Common myeloid progenitor, CD34-positive (primary cell): ENCODE data around the gene ACOT7.

Experiments used
- CTCF ChIA-PET: fragments of 350-600 bp; sonication (Branson Sonifier 250); formaldehyde crosslinking; loops from one replicate; lab custom pipeline; 2021; ENCODE audit warnings: antibody characterized with exemption; lab: Charles Lee
- POLR2A ChIA-PET: fragments of 350-600 bp; sonication (Branson Sonifier 250); formaldehyde crosslinking; loops from one replicate; lab custom pipeline; 2021; ENCODE audit warnings: antibody characterized with exemption; lab: Charles Lee
- DNase-seq, 3 donors: peaks; one replicate each; pipeline versions ENCODE4 v3.0.0 to v3.0.0-alpha.2; 2013
- H3K27ac ChIP-seq, 2 experiments: 1 replicate in 1 of 2; 2 replicates in 1 of 2; pipeline ENCODE4 v1.7.0; 2013; ENCODE audit warnings: inconsistent platforms in 2 of 2, low read length in 2 of 2, mild to moderate bottlenecking in 2 of 2, low read depth in 1 of 2, moderate library complexity in 1 of 2; ENCODE audit not compliant: severe bottlenecking in 2 of 2, insufficient read depth in 1 of 2, poor library complexity in 1 of 2
- H3K27me3 ChIP-seq, 5 experiments: replicated peaks in 2 of 5; 1 replicate in 3 of 5; 2 replicates in 2 of 5; pipeline versions ENCODE4 v1.6.1 to v1.7.0; 2013; ENCODE audit warnings: low read length in 4 of 5, mild to moderate bottlenecking in 2 of 5, moderate library complexity in 2 of 5, inconsistent platforms in 1 of 5; ENCODE audit not compliant: insufficient read depth in 5 of 5, control insufficient read depth in 4 of 5
- H3K36me3 ChIP-seq, 4 experiments: 1 replicate in 2 of 4; 2 replicates in 2 of 4; pipeline versions ENCODE4 v1.6.1 to v1.7.0; 2013; ENCODE audit warnings: low read length in 3 of 4, control low read depth in 1 of 4, mild to moderate bottlenecking in 1 of 4; ENCODE audit not compliant: control insufficient read depth in 4 of 4, insufficient read depth in 4 of 4
- H3K4me1 ChIP-seq, 4 experiments: 1 replicate in 3 of 4; 2 replicates in 1 of 4; pipeline versions ENCODE4 v1.6.1 to v1.7.1; 2013; ENCODE audit warnings: low read length in 3 of 4, mild to moderate bottlenecking in 3 of 4, control low read depth in 1 of 4, inconsistent platforms in 1 of 4, moderate library complexity in 1 of 4; ENCODE audit not compliant: control insufficient read depth in 4 of 4, insufficient read depth in 4 of 4; ENCODE audit errors: control extremely low read depth in 1 of 4
- H3K4me3 ChIP-seq, 7 experiments: 1 replicate in 4 of 7; 2 replicates in 3 of 7; pipeline versions ENCODE4 v1.5.1 to v1.7.0; 2013; ENCODE audit warnings: mild to moderate bottlenecking in 7 of 7, low read length in 6 of 7, moderate library complexity in 6 of 7, inconsistent platforms in 2 of 7, low read depth in 2 of 7, control low read depth in 1 of 7; ENCODE audit not compliant: insufficient read depth in 4 of 7, control insufficient read depth in 1 of 7; ENCODE audit errors: extremely low read depth in 1 of 7
- H3K9me3 ChIP-seq, 5 experiments: 1 replicate in 4 of 5; 2 replicates in 1 of 5; pipeline versions ENCODE4 v1.6.1 to v1.7.1; 2013; ENCODE audit warnings: low read length in 4 of 5, mild to moderate bottlenecking in 2 of 5, inconsistent platforms in 1 of 5, low read depth in 1 of 5, moderate library complexity in 1 of 5; ENCODE audit not compliant: control insufficient read depth in 4 of 5, insufficient read depth in 2 of 5; ENCODE audit errors: control extremely low read depth in 1 of 5
- WGBS: methylation state at CpG from one replicate; pipeline ENCODE4 v1.1.5; 2013; ENCODE audit not compliant: insufficient coverage; 5-methylcytosine and 5-hydroxymethylcytosine counted together

Gene ACOT7

DNA sequence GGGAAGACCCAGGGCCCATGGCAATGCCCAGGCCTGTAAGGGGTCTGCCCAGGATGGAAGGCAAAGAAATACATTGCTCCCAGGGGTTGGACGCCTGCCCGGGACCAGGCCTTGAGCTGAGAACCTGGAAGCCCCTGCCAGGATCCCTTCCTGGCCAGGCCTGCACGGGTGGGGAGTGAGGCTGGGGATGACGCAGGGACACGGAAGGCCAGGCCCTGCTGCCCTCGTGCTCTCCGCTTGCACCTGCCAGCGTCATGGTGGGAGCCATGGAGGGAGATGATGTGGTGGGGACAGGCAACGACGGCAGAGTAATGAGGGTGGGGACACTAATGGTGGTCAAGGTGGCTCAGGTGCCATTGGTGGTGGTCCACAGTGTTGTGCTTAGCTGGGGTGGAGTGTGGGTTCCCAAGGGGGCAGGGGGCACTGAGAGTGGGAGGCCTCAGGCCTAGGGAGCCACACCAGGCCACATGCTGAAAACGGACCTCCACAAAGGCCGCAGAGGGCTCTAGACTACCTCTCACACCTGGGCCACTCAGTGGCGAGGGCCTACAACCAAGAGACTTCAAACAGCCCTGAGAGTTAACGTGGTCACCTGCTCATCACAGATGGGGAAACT lies 145.3 kb downstream of the ACOT7 start:
- no peak overlapping the region for H3K4me3 ChIP-seq
- no peak overlapping the region for H3K27ac ChIP-seq
- H3K27me3 ChIP-seq, result peaks cover 0 to 93% (median 37%) of the 10 kb centered on the region in 5 experiments
- 90% methylated on average over 14 of the region's 14 CpGs for WGBS
- DNase-seq, result no peak
- POLR2A ChIA-PET, result no interaction called here
- H3K36me3 ChIP-seq, result no peaks in the 10 kb centered on the region
- no peaks in the 10 kb centered on the region for H3K9me3 ChIP-seq
- CTCF ChIA-PET, result interaction anchor here (0.8 to 9.1 kb wide), 18 partner anchors 10 to 242 kb away, joined by 3 to 113 read pairs (median 6); no protein-coding TSS in a partner anchor
- H3K4me1 ChIP-seq, result peaks cover 0 to 29% (median 18%) of the 10 kb centered on the region in 4 experiments

DNA sequence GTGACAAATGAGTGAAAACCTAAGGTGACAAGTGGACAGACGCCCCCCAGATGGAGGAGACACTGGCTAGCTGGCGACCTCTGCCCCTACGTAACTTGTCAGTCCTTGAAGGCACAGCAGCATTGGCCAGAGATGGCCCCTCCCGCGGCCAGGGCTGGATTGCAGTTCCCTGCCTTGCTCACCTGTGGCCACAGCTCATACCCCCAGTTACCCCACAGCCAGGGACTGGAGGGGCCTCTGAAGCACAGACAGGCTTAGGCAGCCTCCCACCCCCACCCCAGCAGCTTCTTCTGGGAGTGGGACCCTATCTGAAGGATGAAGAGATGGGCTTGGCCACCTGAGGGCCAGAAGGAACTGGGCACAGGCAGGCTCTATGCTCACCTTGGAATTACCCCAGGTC lies 145.9 kb downstream of the ACOT7 start:
- Histone ChIP-seq H3K36me3 (no peaks in the 10 kb centered on the region), H3K27me3 (peaks cover 0 to 97% (median 40%) of the 10 kb centered on the region in 5 experiments), H3K4me1 (peaks cover 0 to 29% (median 18%) of the 10 kb centered on the region in 4 experiments), H3K27ac (no peak overlapping the region), H3K9me3 (no peaks in the 10 kb centered on the region), H3K4me3 (no peak overlapping the region)
- ChIA-PET CTCF (interaction anchor here (0.9 to 9.1 kb wide), 27 partner anchors 9 to 243 kb away, joined by 3 to 113 read pairs (median 5); no protein-coding TSS in a partner anchor), POLR2A (no interaction called here)
- DNase-seq, result no peak
- WGBS, result 100% methylated on average over 2 of the region's 5 CpGs

DNA sequence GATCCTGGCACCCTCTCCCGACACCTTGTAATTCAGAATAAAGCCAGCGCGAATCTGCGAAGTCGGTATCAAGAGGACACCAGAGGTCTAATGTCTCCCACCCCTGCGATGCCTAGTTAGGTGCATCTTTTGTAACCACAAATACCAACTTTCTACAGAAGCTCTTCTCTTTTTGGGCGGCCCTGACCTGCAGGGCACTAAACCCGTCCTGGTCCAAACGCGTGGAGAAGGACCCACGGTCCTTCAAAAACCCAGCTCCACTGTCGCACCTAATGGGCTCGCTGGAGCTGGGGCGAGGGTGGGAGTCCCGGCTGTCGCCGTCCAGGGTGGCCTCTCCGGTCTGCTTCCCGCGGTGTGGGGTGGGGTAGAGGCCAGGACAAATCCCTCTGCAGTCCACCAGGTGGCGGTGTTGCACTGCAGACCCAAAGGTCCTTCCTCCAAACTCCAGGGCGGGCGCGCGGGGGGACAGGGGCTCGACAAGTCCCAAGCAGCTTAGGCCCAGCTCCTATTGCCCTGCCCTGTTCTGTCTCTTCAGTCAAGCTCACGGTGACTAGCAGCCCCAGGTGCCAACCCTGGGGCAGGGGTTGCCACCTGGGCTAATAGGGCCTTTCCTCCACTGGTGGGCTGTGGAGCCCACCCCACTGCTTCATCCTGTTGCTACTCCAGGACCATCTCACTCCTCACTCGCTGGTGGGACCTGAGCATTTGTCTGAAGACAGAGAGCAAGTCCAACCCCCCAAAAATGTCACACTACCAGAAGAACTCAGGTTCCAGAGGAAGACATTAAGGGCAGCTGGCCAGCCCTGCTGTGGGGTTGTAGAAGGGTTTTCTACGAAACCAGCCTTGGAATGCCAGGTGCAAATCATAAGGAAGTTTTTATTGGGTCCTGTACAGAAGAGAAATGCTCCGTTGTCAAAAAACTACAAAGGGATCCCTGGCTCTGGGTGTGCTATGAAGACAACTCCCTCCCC lies 146.8 kb downstream of the ACOT7 start:
- Histone ChIP-seq H3K27me3 (peaks cover 0 to 97% (median 41%) of the 10 kb centered on the region in 5 experiments), H3K36me3 (no peaks in the 10 kb centered on the region), H3K27ac (no peak overlapping the region), H3K9me3 (no peaks in the 10 kb centered on the region), H3K4me3 (peak overlapping the region in 1 of 7 experiments; percentile 17), H3K4me1 (peaks cover 0 to 34% (median 23%) of the 10 kb centered on the region in 4 experiments)
- CTCF ChIA-PET, result interaction anchor here (0.9 to 9.1 kb wide), 37 partner anchors 9 to 243 kb away, joined by 3 to 113 read pairs (median 5); partner anchors contain the start of gene HES2
- 7% methylated on average over 29 of the region's 30 CpGs for WGBS
- POLR2A ChIA-PET, result interaction anchor here (1.2 kb wide), 1 partner anchor 97 kb away, joined by 5 read pairs; no protein-coding TSS in a partner anchor
- DNase-seq, result peak; percentile 81 to 90 (median 87)

DNA sequence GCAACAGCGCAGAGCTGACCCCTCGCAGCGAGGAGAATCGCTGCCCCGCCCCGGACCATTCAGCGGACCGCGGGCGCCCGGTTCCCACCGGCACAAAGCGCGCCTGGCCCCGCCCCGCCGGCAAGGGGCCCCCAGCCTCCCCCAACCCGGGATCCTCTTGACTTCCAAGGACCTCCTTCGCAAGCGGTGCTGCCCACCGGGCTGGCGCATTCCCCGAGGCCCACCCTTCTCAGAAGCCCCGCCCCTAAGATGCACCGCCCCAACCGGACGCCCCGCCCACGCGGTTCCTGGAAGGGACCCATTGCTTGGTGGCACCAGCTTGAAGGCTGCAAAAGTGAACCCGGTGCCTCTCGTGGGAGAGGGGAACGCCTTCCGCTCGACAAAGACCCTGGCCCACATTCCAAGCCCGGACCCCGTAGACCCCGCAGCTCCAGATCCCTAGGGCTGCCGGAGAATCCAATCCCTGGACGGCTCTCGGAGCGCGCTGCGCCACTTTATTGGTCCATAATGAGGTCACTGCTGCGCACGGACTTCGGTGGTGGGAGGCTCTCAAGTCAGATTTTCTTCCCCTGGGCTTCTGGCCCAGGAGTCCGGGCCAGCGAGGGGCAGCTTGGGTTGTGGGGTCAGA lies 147.6 kb downstream of the ACOT7 start:
- Histone ChIP-seq H3K27ac (no peak overlapping the region), H3K27me3 (peaks cover 0 to 97% (median 46%) of the 10 kb centered on the region in 5 experiments), H3K4me3 (peak overlapping the region in 4 of 7 experiments; percentile 17 to 39 (median 24)), H3K9me3 (no peaks in the 10 kb centered on the region), H3K36me3 (no peaks in the 10 kb centered on the region), H3K4me1 (peaks cover 0 to 39% (median 25%) of the 10 kb centered on the region in 4 experiments)
- CTCF ChIA-PET, result interaction anchor here (0.8 to 9.1 kb wide), 30 partner anchors 8 to 193 kb away, joined by 3 to 113 read pairs (median 5); partner anchors contain the start of gene HES2
- POLR2A ChIA-PET, result interaction anchor here (1.2 kb wide), 1 partner anchor 98 kb away, joined by 5 read pairs; no protein-coding TSS in a partner anchor
- DNase-seq, result no peak
- WGBS, result 4% methylated on average over 38 of the region's 49 CpGs

DNA sequence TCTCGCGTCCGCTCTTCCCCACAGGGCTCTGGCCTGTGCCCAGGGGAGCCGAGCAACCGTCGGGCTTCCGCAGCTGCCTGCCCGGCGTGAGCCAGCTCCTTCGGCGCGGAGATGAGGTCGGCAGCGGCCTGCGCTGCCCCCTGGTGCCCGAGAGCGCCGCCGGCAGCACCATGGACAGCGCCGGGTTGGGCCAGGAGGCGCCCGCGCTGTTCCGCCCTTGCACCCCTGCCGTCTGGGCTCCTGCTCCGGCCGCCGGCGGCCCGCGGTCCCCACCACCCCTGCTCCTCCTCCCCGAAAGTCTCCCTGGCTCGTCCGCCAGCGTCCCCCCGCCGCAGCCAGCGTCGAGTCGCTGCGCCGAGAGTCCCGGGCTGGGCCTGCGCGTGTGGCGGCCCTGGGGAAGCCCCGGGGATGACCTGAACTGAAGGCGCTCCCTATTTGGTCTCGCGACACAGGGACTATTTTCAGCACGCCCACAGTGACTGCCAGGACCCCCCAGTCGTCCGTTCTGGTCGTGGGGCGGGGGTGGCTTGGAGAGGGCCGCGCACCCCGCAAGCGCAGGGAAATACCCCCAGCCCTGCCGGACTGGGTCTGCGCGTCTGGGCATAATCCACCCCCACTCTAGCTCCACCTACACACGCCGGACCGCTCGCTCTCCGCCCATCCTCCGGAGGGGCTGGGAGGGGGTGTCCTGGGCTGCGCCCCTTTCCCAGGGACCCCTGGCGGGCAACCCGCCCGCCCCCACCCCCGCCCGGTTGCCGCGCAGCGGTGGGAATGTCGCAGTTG lies 148.3 kb downstream of the ACOT7 start:
- no peak overlapping the region for H3K27ac ChIP-seq
- H3K9me3 ChIP-seq, result no peaks in the 10 kb centered on the region
- no peaks in the 10 kb centered on the region for H3K36me3 ChIP-seq
- POLR2A ChIA-PET, result no interaction called here
- peaks cover 0 to 97% (median 53%) of the 10 kb centered on the region in 5 experiments for H3K27me3 ChIP-seq
- 1% methylated on average over 39 of the region's 79 CpGs for WGBS
- no peak overlapping the region for H3K4me3 ChIP-seq
- peaks cover 0 to 39% (median 25%) of the 10 kb centered on the region in 4 experiments for H3K4me1 ChIP-seq
- CTCF ChIA-PET, result interaction anchor here (0.6 to 9.1 kb wide), 15 partner anchors 11 to 194 kb away, joined by 3 to 113 read pairs (median 4); no protein-coding TSS in a partner anchor
- DNase-seq, result peak; percentile 78 to 89 (median 87)
